Measurements from ENCODE around the gene HIBCH.
"Not testable (repeated sequence)": the region's sequence is repeated elsewhere in the genome, so short reads cannot be mapped to it uniquely, and the experiment has no call there.

The HIBCH gene

GRCh38 chr2:190254063-190254850 lies 65.4 kb downstream of the HIBCH start:
- no peak overlapping the region for H3K4me3 ChIP-seq (ENCODE audit: low read length)
- no peak for DNase-seq (ENCODE audit: low read depth)
- TF ChIP-seq CTCF (conservative IDR thresholded peaks at IDR 0.05; ENCODE audit: low read depth, low read length): no peak

- H3K4me3 ChIP-seq (ENCODE audit: low read length): no peak overlapping the region
- no peak for TF ChIP-seq CTCF (conservative IDR thresholded peaks at IDR 0.05; ENCODE audit: low read depth, low read length)
These were observed 69.2 kb downstream of the HIBCH start for GRCh38 chr2:190250421-190250820.

GRCh38 chr2:190235551-190236075 lies 84.0 kb downstream of the HIBCH start:
- TF ChIP-seq CTCF (conservative IDR thresholded peaks at IDR 0.05; ENCODE audit: low read depth, low read length): no peak
- H3K4me3 ChIP-seq (ENCODE audit: low read length): no peak overlapping the region
- DNase-seq (ENCODE audit: low read depth): no peak

More at GRCh38 chr2:190250421-190250820, 69.2 kb downstream of the HIBCH start:
- DNase-seq (ENCODE audit: low read depth): no peak

- no peak for TF ChIP-seq CTCF (conservative IDR thresholded peaks at IDR 0.05; ENCODE audit: low read depth, low read length)
- DNase-seq (ENCODE audit: low read depth): no peak
- no peak overlapping the region for H3K4me3 ChIP-seq (ENCODE audit: low read length)
These were observed 84.5 kb downstream of the HIBCH start for GRCh38 chr2:190235101-190235500.

GRCh38 chr2:190223989-190224388 lies 95.6 kb downstream of the HIBCH start:
- H3K4me3 ChIP-seq (ENCODE audit: low read length): not testable (repeated sequence)

GRCh38 chr2:190222745-190223144 lies 96.9 kb downstream of the HIBCH start:
- not testable (repeated sequence) for H3K4me3 ChIP-seq (ENCODE audit: low read length); DNase-seq (ENCODE audit: low read depth)

More at GRCh38 chr2:190223989-190224388, 95.6 kb downstream of the HIBCH start:
- DNase-seq (ENCODE audit: low read depth): not testable (repeated sequence)

- no peak overlapping the region for H3K4me3 ChIP-seq (ENCODE audit: low read length)
- TF ChIP-seq CTCF (conservative IDR thresholded peaks at IDR 0.05; ENCODE audit: low read depth, low read length): no peak
- no peak for DNase-seq (ENCODE audit: low read depth)
These were observed 98.2 kb downstream of the HIBCH start for GRCh38 chr2:190221429-190221828.

- TF ChIP-seq CTCF (conservative IDR thresholded peaks at IDR 0.05; ENCODE audit: low read depth, low read length): no peak
- no peak for DNase-seq (ENCODE audit: low read depth)
- H3K4me3 ChIP-seq (ENCODE audit: low read length): no peak overlapping the region
These were observed 100.4 kb downstream of the HIBCH start for GRCh38 chr2:190219186-190219585.

Data from retinal pigment epithelial cell (primary cell).